GM23338 (cell line): ENCODE data around the gene FAM193B. TPM values are rescaled to one million over a fixed set of nuclear protein-coding genes. Genes with fewer than 3 reads are reported as not detected.

ENCODE experiments used
- ATAC-seq: fragments of 200-7000 bp; cut with Tn5 transposase; 3 replicates; pipeline ENCODE4 v1.9.1; 2020
- DNase-seq: peaks from one replicate; pipeline ENCODE4 v3.0.0-alpha.2; 2015; ENCODE audit warnings: low spot score
- H2AFZ ChIP-seq: fragments of 200-600 bp; sonication (generic); 2 replicates; pipeline ENCODE4 v1.8.0; 2016; ENCODE audit warnings: antibody characterized with exemption, mild to moderate bottlenecking, moderate library complexity
- H3F3A ChIP-seq: fragments of 200-600 bp; sonication (generic); replicated peaks from 2 replicates; pipeline ENCODE4 v1.8.0; 2017; ENCODE audit warnings: antibody characterized with exemption, mixed run types, low read depth
- H3K27ac ChIP-seq: fragments of 200-600 bp; sonication (generic); 2 replicates; pipeline ENCODE4 v1.6.1; 2016; ENCODE audit warnings: low read depth
- H3K27me3 ChIP-seq: fragments of 200-600 bp; sonication (generic); 2 replicates; pipeline ENCODE4 v1.8.0; 2016; ENCODE audit warnings: mild to moderate bottlenecking, mixed run types, moderate library complexity; ENCODE audit not compliant: insufficient read depth
- H3K36me3 ChIP-seq: fragments of 200-600 bp; sonication (generic); 2 replicates; pipeline ENCODE4 v1.8.0; 2016; ENCODE audit warnings: mild to moderate bottlenecking; ENCODE audit not compliant: insufficient read depth
- H3K4me1 ChIP-seq: fragments of 200-600 bp; sonication (generic); 2 replicates; pipeline ENCODE4 v1.8.0; 2016; ENCODE audit warnings: mild to moderate bottlenecking, moderate library complexity; ENCODE audit not compliant: insufficient read depth
- H3K4me2 ChIP-seq: fragments of 200-600 bp; sonication (generic); 2 replicates; pipeline ENCODE4 v1.7.1; 2017; ENCODE audit warnings: mixed run types
- H3K4me3 ChIP-seq: fragments of 200-600 bp; sonication (generic); 2 replicates; pipeline ENCODE4 v1.6.1; 2016; ENCODE audit warnings: mixed run types
- H3K79me2 ChIP-seq: fragments of 200-600 bp; sonication (generic); replicated peaks from 2 replicates; pipeline ENCODE4 v1.8.0; 2017; ENCODE audit warnings: mild to moderate bottlenecking; ENCODE audit not compliant: insufficient read depth
- H3K9me2 ChIP-seq: fragments of 200-600 bp; sonication (generic); 2 replicates; pipeline ENCODE4 v1.8.0; 2017; ENCODE audit not compliant: insufficient read depth
- H4K20me1 ChIP-seq: fragments of 200-600 bp; sonication (generic); replicated peaks from 2 replicates; pipeline ENCODE4 v1.8.0; 2017; ENCODE audit warnings: mild to moderate bottlenecking; ENCODE audit not compliant: insufficient read depth
- H3K27ac Mint-ChIP-seq: 2 replicates; pipeline ENCODE4 v1.8.0; 2020; ENCODE audit warnings: inconsistent platforms, mild to moderate bottlenecking, moderate library complexity, mixed read lengths
- H3K27me3 Mint-ChIP-seq: 3 replicates; pipeline ENCODE4 v1.8.0; 2022; ENCODE audit warnings: low read depth, mild to moderate bottlenecking, moderate library complexity, mixed read lengths, inconsistent platforms; ENCODE audit not compliant: insufficient read depth, poor library complexity
- H3K36me3 Mint-ChIP-seq: 3 replicates; pipeline ENCODE4 v1.8.0; 2021; ENCODE audit warnings: low read depth, mild to moderate bottlenecking, inconsistent platforms, moderate library complexity, mixed read lengths
- H3K4me1 Mint-ChIP-seq: 3 replicates; pipeline ENCODE4 v1.8.0; 2020; ENCODE audit warnings: mild to moderate bottlenecking, inconsistent platforms, mixed read lengths
- H3K4me3 Mint-ChIP-seq: 3 replicates; pipeline ENCODE4 v1.8.0; 2021; ENCODE audit warnings: moderate library complexity, mild to moderate bottlenecking, inconsistent platforms, mixed read lengths
- H3K9me3 Mint-ChIP-seq: 3 replicates; pipeline ENCODE4 v1.8.0; 2020; ENCODE audit warnings: moderate library complexity, mild to moderate bottlenecking, inconsistent platforms, mixed read lengths
- JUNB ChIP-seq: IDR thresholded peaks from one replicate; pipeline ENCODE4 v1.6.1; 2016; ENCODE audit warnings: antibody characterized with exemption; ENCODE audit not compliant: unreplicated experiment
- NANOG ChIP-seq: IDR thresholded peaks from 2 replicates; pipeline ENCODE4 v1.6.1; 2016; ENCODE audit warnings: antibody characterized with exemption, borderline replicate concordance
- STAT1 ChIP-seq: IDR thresholded peaks from one replicate; pipeline ENCODE4 v1.6.1; 2016; ENCODE audit warnings: antibody characterized with exemption; ENCODE audit not compliant: unreplicated experiment
- ZNF331 ChIP-seq: fragments of 250-450 bp; sonication (Bioruptor Pico); IDR thresholded peaks from 2 replicates; pipeline ENCODE4 v1.5.0; 2020; ENCODE audit warnings: low read depth, mild to moderate bottlenecking, moderate library complexity
- ZNF462 ChIP-seq: fragments of 250-450 bp; sonication (Bioruptor Pico); IDR thresholded peaks from 2 replicates; pipeline ENCODE4 v1.5.0; 2020; ENCODE audit warnings: mild to moderate bottlenecking, moderate library complexity
- polyA plus RNA-seq: library from polyadenylated mRNA; unstranded; fragments of >200 nt; fragmentation: Nextera tagmentation; extraction: Ambion mirVana; gene quantifications from 2 replicates; pipeline ENCODE4 v1.2.1, GENCODE V29; 2016
- total RNA-seq: library from RNA; depleted of rRNA; stranded (reverse); fragments of >200 nt; shearing (Covaris generic); gene quantifications from 2 replicates; pipeline ENCODE4 v1.2.3, GENCODE V29; 2014
- TF ChIP-seq, protein P1 (sequence below): IDR thresholded peaks from 2 replicates; pipeline ENCODE4 v1.6.1; 2016; ENCODE audit warnings: antibody characterized with exemption
- TF ChIP-seq, protein P2 (sequence below), 2 experiments: fragments of 200-600 bp in 1 of 2; sonication (generic) in 1 of 2; conservative IDR thresholded peaks; 2 replicates each; pipeline versions ENCODE4 v1.5.1 to v1.6.1; 2016 to 2017; ENCODE audit warnings: antibody characterized with exemption in 2 of 2, low read depth in 2 of 2, mild to moderate bottlenecking in 2 of 2, moderate library complexity in 1 of 2

The FAM193B gene
- total and polyA plus RNA-seq, 2 experiments from 2014 or later: 44.4 to 58.6 TPM

DNA sequence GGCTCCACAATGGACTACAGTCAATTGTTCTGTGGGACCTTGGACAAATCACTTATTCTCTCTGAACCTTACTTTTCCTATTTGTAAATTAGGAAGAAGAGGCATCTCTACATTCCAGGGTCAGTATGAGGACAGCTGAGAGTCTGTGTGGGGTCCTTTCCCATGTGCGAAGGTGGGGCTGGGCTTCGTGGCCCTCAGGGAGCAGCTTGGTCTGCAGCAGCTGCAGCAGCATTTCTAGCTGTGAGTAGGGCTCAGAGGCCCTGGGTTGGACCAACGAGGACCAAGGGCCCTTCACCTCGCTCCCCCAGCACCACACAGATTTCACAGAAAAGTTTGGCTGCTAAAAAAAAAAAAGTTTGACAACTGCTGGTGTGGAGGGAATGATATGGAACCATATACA lies 28.2 kb downstream of the FAM193B start (continued):
- TF ChIP-seq, protein P1, sequence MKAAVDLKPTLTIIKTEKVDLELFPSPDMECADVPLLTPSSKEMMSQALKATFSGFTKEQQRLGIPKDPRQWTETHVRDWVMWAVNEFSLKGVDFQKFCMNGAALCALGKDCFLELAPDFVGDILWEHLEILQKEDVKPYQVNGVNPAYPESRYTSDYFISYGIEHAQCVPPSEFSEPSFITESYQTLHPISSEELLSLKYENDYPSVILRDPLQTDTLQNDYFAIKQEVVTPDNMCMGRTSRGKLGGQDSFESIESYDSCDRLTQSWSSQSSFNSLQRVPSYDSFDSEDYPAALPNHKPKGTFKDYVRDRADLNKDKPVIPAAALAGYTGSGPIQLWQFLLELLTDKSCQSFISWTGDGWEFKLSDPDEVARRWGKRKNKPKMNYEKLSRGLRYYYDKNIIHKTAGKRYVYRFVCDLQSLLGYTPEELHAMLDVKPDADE: no peak
- TF ChIP-seq, protein P2, sequence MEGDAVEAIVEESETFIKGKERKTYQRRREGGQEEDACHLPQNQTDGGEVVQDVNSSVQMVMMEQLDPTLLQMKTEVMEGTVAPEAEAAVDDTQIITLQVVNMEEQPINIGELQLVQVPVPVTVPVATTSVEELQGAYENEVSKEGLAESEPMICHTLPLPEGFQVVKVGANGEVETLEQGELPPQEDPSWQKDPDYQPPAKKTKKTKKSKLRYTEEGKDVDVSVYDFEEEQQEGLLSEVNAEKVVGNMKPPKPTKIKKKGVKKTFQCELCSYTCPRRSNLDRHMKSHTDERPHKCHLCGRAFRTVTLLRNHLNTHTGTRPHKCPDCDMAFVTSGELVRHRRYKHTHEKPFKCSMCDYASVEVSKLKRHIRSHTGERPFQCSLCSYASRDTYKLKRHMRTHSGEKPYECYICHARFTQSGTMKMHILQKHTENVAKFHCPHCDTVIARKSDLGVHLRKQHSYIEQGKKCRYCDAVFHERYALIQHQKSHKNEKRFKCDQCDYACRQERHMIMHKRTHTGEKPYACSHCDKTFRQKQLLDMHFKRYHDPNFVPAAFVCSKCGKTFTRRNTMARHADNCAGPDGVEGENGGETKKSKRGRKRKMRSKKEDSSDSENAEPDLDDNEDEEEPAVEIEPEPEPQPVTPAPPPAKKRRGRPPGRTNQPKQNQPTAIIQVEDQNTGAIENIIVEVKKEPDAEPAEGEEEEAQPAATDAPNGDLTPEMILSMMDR (conservative IDR thresholded peaks at IDR 0.05; ENCODE audit: low read depth in 2 of 2): no peak

- Mint-ChIP-seq H3K36me3 (peaks cover 35% of the 10 kb centered on the region), H3K27ac (no peak overlapping the region), H3K4me1 (no peaks in the 10 kb centered on the region), H3K4me3 (no peak overlapping the region), H3K27me3 (peaks cover 5% of the 10 kb centered on the region), H3K9me3 (no peaks in the 10 kb centered on the region)
- H3F3A ChIP-seq: no peaks in the 10 kb centered on the region
- H2AFZ ChIP-seq: no peak overlapping the region
- H3K9me2 ChIP-seq: no peaks in the 10 kb centered on the region
- DNase-seq: no peak
- no peak overlapping the region for H3K4me2 ChIP-seq
- H4K20me1 ChIP-seq: peaks cover 8% of the 10 kb centered on the region
- peaks cover 7% of the 10 kb centered on the region; the same call in 1 of the 2 replicates for H3K36me3 ChIP-seq
- TF ChIP-seq JUNB: no peak
- TF ChIP-seq NANOG: no peak
- no peak for TF ChIP-seq ZNF462 (CRISPR knock-in tag)
- no peak for TF ChIP-seq ZNF331 (CRISPR knock-in tag)
- no peak for TF ChIP-seq STAT1
- TF ChIP-seq, protein P1: no peak
- H3K4me3 ChIP-seq: no peak overlapping the region
- H3K27me3 ChIP-seq: no peaks in the 10 kb centered on the region
- H3K4me1 ChIP-seq: no peaks in the 10 kb centered on the region
- H3K27ac ChIP-seq: no peak overlapping the region
- ATAC-seq: no peak
- H3K79me2 ChIP-seq: no peaks in the 10 kb centered on the region
Measured at GRCh38 chr5:177524941-177525655, 29.3 kb downstream of the FAM193B start.
